Gastroesophageal sphincter (tissue), 3 donors: ENCODE results near the gene FAM72D.
"Not testable (repeated sequence)": the region's sequence is repeated elsewhere in the genome, so short reads cannot be mapped to it uniquely, and the experiment has no call there.

ENCODE experiments used
- CTCF ChIP-seq, 4 experiments: fragments of 200-600 bp in 2 of 4; fragments of 450-650 bp in 2 of 4; sonication (generic) in 1 of 4; IDR thresholded peaks; one replicate each; pipeline ENCODE4 v1.5.1; 2017 to 2019; ENCODE audit warnings: antibody characterized with exemption in 4 of 4, mild to moderate bottlenecking in 2 of 4, moderate library complexity in 2 of 4
- EP300 ChIP-seq: sonication (generic); formaldehyde crosslinking; IDR thresholded peaks from one replicate; pipeline ENCODE4 v1.6.1; 2017; ENCODE audit warnings: antibody characterized with exemption, mild to moderate bottlenecking
- POLR2A ChIP-seq, 2 donors: fragments of 450-650 bp; IDR thresholded peaks; one replicate each; pipeline ENCODE4 v1.6.1; 2017; ENCODE audit warnings: antibody characterized with exemption in 2 of 2, mild to moderate bottlenecking in 2 of 2, moderate library complexity in 1 of 2

GRCh38 chr1:145094655-145095211 lies 1.0 kb upstream of the FAM72D start:
- not testable (repeated sequence) for TF ChIP-seq CTCF (IDR thresholded peaks at IDR 0.05); EP300; POLR2A (IDR thresholded peaks at IDR 0.05)
